PC-3 (cell line): ENCODE measurements around the gene EPG5. TPM values are rescaled to one million over a fixed set of nuclear protein-coding genes. Genes with fewer than 3 reads are reported as not detected.

ENCODE experiments used
- ATAC-seq: fragments of 200-7000 bp; cut with Tn5 transposase; 2 replicates; pipeline ENCODE4 v1.9.1; 2020; ENCODE audit warnings: mild to moderate bottlenecking, moderate library complexity
- BruUV-seq: library from RNA; stranded (reverse); fragments of 400-500 nt; replicated peaks from 2 replicates; lab custom pipeline; 2021; lab: Mats Ljungman, UMichigan
- CTCF ChIA-PET: fragments of 300-600 bp; sonication (Branson Sonifier 250); formaldehyde crosslinking; loops from one replicate; lab custom pipeline; 2022; ENCODE audit warnings: antibody characterized with exemption; lab: Charles Lee
- POLR2A ChIA-PET: fragments of 300-600 bp; sonication (Branson Sonifier 250); formaldehyde crosslinking; loops from one replicate; lab custom pipeline; 2022; ENCODE audit warnings: antibody characterized with exemption; ENCODE audit not compliant: unreplicated experiment; lab: Charles Lee
- DNase-seq: peaks from one replicate; pipeline ENCODE4 v3.0.0-alpha.2; 2015
- H2AFZ ChIP-seq: fragments of 300-600 bp; sonication (generic); 2 replicates; pipeline ENCODE4 v1.6.0; 2016; ENCODE audit warnings: antibody characterized with exemption, low read length
- H3F3A ChIP-seq: fragments of 300-600 bp; sonication (generic); one replicate; pipeline ENCODE4 v1.6.0; 2017; ENCODE audit warnings: antibody characterized with exemption, low read length, control low read depth, mild to moderate bottlenecking; ENCODE audit not compliant: unreplicated experiment
- H3K27ac ChIP-seq: fragments of 300-600 bp; sonication (generic); 2 replicates; pipeline ENCODE4 v1.5.1; 2016; ENCODE audit warnings: mild to moderate bottlenecking, low read length
- H3K27me3 ChIP-seq: fragments of 300-600 bp; sonication (generic); 2 replicates; pipeline ENCODE4 v1.6.1; 2016; ENCODE audit warnings: low read length, mixed read lengths
- H3K36me3 ChIP-seq: fragments of 300-600 bp; sonication (generic); 2 replicates; pipeline ENCODE4 v1.6.1; 2016; ENCODE audit warnings: low read depth, mixed run types, low read length, mixed read lengths
- H3K4me1 ChIP-seq: fragments of 300-600 bp; sonication (generic); 2 replicates; pipeline ENCODE4 v1.5.1; 2016; ENCODE audit warnings: low read length; ENCODE audit not compliant: insufficient read depth
- H3K4me2 ChIP-seq: fragments of 300-600 bp; sonication (generic); 2 replicates; pipeline ENCODE4 v1.6.0; 2016; ENCODE audit warnings: low read length
- H3K4me3 ChIP-seq: fragments of 300-600 bp; sonication (generic); 2 replicates; pipeline ENCODE4 v1.5.1; 2016; ENCODE audit warnings: mild to moderate bottlenecking, low read length, mixed read lengths
- H3K79me2 ChIP-seq: fragments of 300-600 bp; sonication (generic); 2 replicates; pipeline ENCODE4 v1.6.1; 2017; ENCODE audit warnings: low read length, mixed read lengths
- H3K9ac ChIP-seq: fragments of 300-600 bp; sonication (generic); 2 replicates; pipeline ENCODE4 v1.6.0; 2016; ENCODE audit warnings: mild to moderate bottlenecking, low read length
- H3K9me2 ChIP-seq: fragments of 300-600 bp; sonication (generic); replicated peaks from 2 replicates; pipeline ENCODE4 v1.6.1; 2016; ENCODE audit warnings: mixed run types, low read length, mixed read lengths
- H3K9me3 ChIP-seq: fragments of 300-600 bp; sonication (generic); 2 replicates; pipeline ENCODE4 v1.6.1; 2016; ENCODE audit warnings: low read length, mixed read lengths
- H4K20me1 ChIP-seq: fragments of 300-600 bp; sonication (generic); 2 replicates; pipeline ENCODE4 v1.6.1; 2016; ENCODE audit warnings: low read length, mixed read lengths
- EZH2 ChIP-seq: fragments of 300-600 bp; sonication (generic); IDR thresholded peaks from one replicate; pipeline ENCODE4 v1.6.1; 2017; ENCODE audit warnings: antibody characterized with exemption, mild to moderate bottlenecking, low read length; ENCODE audit not compliant: unreplicated experiment
- EZH2phosphoT487 ChIP-seq: fragments of 300-600 bp; sonication (generic); IDR thresholded peaks from 2 replicates; pipeline ENCODE4 v1.6.1; 2018; ENCODE audit warnings: mild to moderate bottlenecking, antibody characterized with exemption, low read length, borderline replicate concordance
- intact Hi-C: fragments of 100-400 bp; cut with micrococcal nuclease; formaldehyde crosslinking; loops from 2 replicates; pipeline ENCODE4 v1.9.0; 2023
- total RNA-seq: library from RNA; depleted of rRNA; stranded (reverse); fragments of >200 nt; gene quantifications from 2 replicates; pipeline ENCODE4 v1.2.3, GENCODE V29; 2014
- TF ChIP-seq, protein P1 (sequence below): fragments of 300-600 bp; sonication (generic); conservative IDR thresholded peaks from 2 replicates; pipeline ENCODE4 v1.5.1; 2017; ENCODE audit warnings: antibody characterized with exemption, low read depth, mild to moderate bottlenecking, low read length

The EPG5 gene
- total RNA-seq, 1 experiment from 2014 or later: 7.1 TPM

GRCh38 chr18:45984546-45985235 lies 17.6 kb upstream of the EPG5 start:
- Histone ChIP-seq H3K4me1 (no peaks in the 10 kb centered on the region), H3K4me3 (no peak overlapping the region), H3K9me2 (no peaks in the 10 kb centered on the region), H3K27ac (no peak overlapping the region), H3F3A (no peaks in the 10 kb centered on the region), H3K36me3 (no peaks in the 10 kb centered on the region), H3K79me2 (no peaks in the 10 kb centered on the region), H3K9ac (no peak overlapping the region), H3K9me3 (no peaks in the 10 kb centered on the region), H3K27me3 (no peaks in the 10 kb centered on the region), H3K4me2 (no peak overlapping the region), H2AFZ (no peak overlapping the region), H4K20me1 (no peaks in the 10 kb centered on the region)
- TF ChIP-seq EZH2 (no peak), EZH2phosphoT487 (no peak)
- TF ChIP-seq, protein P1, sequence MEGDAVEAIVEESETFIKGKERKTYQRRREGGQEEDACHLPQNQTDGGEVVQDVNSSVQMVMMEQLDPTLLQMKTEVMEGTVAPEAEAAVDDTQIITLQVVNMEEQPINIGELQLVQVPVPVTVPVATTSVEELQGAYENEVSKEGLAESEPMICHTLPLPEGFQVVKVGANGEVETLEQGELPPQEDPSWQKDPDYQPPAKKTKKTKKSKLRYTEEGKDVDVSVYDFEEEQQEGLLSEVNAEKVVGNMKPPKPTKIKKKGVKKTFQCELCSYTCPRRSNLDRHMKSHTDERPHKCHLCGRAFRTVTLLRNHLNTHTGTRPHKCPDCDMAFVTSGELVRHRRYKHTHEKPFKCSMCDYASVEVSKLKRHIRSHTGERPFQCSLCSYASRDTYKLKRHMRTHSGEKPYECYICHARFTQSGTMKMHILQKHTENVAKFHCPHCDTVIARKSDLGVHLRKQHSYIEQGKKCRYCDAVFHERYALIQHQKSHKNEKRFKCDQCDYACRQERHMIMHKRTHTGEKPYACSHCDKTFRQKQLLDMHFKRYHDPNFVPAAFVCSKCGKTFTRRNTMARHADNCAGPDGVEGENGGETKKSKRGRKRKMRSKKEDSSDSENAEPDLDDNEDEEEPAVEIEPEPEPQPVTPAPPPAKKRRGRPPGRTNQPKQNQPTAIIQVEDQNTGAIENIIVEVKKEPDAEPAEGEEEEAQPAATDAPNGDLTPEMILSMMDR: no peak
- intact Hi-C loops: loop anchor here (10.0 kb wide), 1 partner anchor 280 kb away; no protein-coding TSS in a partner anchor
- BruUV-seq: no TSS peak
- ChIA-PET POLR2A (no interaction called here), CTCF (no interaction called here)
- ATAC-seq (no peak), DNase-seq (no peak)

DNA sequence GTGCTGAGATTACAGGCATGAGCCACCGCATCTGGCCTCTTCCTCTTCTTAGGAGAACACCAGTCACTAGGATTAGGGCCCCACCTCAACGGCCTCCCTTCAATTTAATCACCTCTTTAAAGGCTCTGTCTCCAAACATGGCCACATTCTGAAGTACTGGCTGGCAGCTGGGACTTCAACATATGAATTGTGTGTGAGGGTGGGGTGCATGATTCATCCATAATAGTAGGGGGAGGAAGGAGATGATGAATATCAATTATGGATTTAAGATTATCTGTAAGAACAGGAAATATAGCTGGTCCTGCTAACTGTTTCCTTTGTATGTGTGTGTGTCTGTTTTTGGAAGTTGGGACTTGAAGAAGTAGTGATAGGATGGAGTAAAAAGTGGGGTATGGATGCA lies 14.7 kb upstream of the EPG5 start:
- ChIA-PET CTCF (no interaction called here), POLR2A (interaction anchor here (0.6 kb wide), 1 partner anchor 127 kb away, joined by 8 read pairs; no protein-coding TSS in a partner anchor)
- no peak overlapping the region for H3K27ac ChIP-seq
- TF ChIP-seq EZH2 (no peak), EZH2phosphoT487 (no peak)
- TF ChIP-seq, protein P1: no peak
- ATAC-seq (no peak), DNase-seq (no peak)
- no peaks in the 10 kb centered on the region for H3K9me2 ChIP-seq
- H4K20me1 ChIP-seq: no peaks in the 10 kb centered on the region
- intact Hi-C loops: loop anchor here (10.0 kb wide), 1 partner anchor 283 kb away; no protein-coding TSS in a partner anchor
- BruUV-seq: no TSS peak
- H2AFZ ChIP-seq: no peak overlapping the region
- no peaks in the 10 kb centered on the region for H3F3A ChIP-seq
- no peaks in the 10 kb centered on the region for H3K36me3 ChIP-seq
- H3K9me3 ChIP-seq: no peaks in the 10 kb centered on the region
- no peak overlapping the region for H3K4me2 ChIP-seq
- no peak overlapping the region for H3K9ac ChIP-seq
- H3K4me1 ChIP-seq: no peaks in the 10 kb centered on the region
- H3K27me3 ChIP-seq: no peaks in the 10 kb centered on the region
- H3K4me3 ChIP-seq: no peak overlapping the region
- H3K79me2 ChIP-seq: no peaks in the 10 kb centered on the region

- H3K27ac ChIP-seq: no peak overlapping the region
- no peaks in the 10 kb centered on the region for H3K4me1 ChIP-seq
- H3K79me2 ChIP-seq: no peaks in the 10 kb centered on the region
- POLR2A ChIA-PET: no interaction called here
- H3F3A ChIP-seq: no peaks in the 10 kb centered on the region
- no peak overlapping the region for H3K4me2 ChIP-seq
- H3K9me3 ChIP-seq: no peaks in the 10 kb centered on the region
- ATAC-seq: no peak
- H3K36me3 ChIP-seq: no peaks in the 10 kb centered on the region
- intact Hi-C loops: loop anchor here (10.0 kb wide), 1 partner anchor 285 kb away; no protein-coding TSS in a partner anchor
- no TSS peak for BruUV-seq
- no peak overlapping the region for H3K4me3 ChIP-seq
- H3K9me2 ChIP-seq: no peaks in the 10 kb centered on the region
- no peaks in the 10 kb centered on the region for H4K20me1 ChIP-seq
- H3K27me3 ChIP-seq: no peaks in the 10 kb centered on the region
- no peak for TF ChIP-seq EZH2phosphoT487
- TF ChIP-seq, protein P1: no peak
- TF ChIP-seq EZH2: no peak
- CTCF ChIA-PET: no interaction called here
- DNase-seq: no peak
- no peak overlapping the region for H3K9ac ChIP-seq
- no peak overlapping the region for H2AFZ ChIP-seq
These were observed 13.1 kb upstream of the EPG5 start for GRCh38 chr18:45980229-45980628.
